Muscle of leg (tissue), 11 donors: ENCODE data around the gene RPS6KA5. TPM values are rescaled to one million over a fixed set of nuclear protein-coding genes. Genes with fewer than 3 reads are reported as not detected.

Source experiments
- DNase-seq: peaks from one replicate; pipeline ENCODE4 v3.0.0; 2013
- H3K27ac ChIP-seq: one replicate; pipeline ENCODE4 v1.5.1; 2013; ENCODE audit warnings: mild to moderate bottlenecking, low read length, control low read depth
- H3K27me3 ChIP-seq: one replicate; pipeline ENCODE4 v1.6.1; 2013; ENCODE audit warnings: low read length; ENCODE audit not compliant: control insufficient read depth, insufficient read depth
- H3K36me3 ChIP-seq: one replicate; pipeline ENCODE4 v1.6.1; 2013; ENCODE audit warnings: low read length; ENCODE audit not compliant: control insufficient read depth, insufficient read depth
- H3K4me1 ChIP-seq: one replicate; pipeline ENCODE4 v1.6.1; 2013; ENCODE audit warnings: low read length; ENCODE audit not compliant: control insufficient read depth, insufficient read depth
- H3K4me3 ChIP-seq: one replicate; pipeline ENCODE4 v1.5.1; 2013; ENCODE audit warnings: low read length, control low read depth
- H3K9me3 ChIP-seq: replicated peaks from 2 replicates; pipeline ENCODE4 v1.6.1; 2013; ENCODE audit warnings: low read depth, low read length; ENCODE audit not compliant: control insufficient read depth
- WGBS: methylation state at CpG from one replicate; pipeline ENCODE4 v1.1.5; 2013; ENCODE audit warnings: missing lambda C conversion rate; ENCODE audit not compliant: insufficient coverage; 5-methylcytosine and 5-hydroxymethylcytosine counted together
- polyA plus RNA-seq, 8 donors: library from polyadenylated mRNA; unstranded; fragments of 120-200 nt; gene quantifications; one replicate each; pipeline versions ENCODE4 v1.2.1 to v1.2.3, GENCODE V29; 2013; ENCODE audit warnings: inconsistent platforms in 1 of 8, low replicate concordance in 1 of 8; ENCODE audit not compliant: insufficient read length in 8 of 8, insufficient read depth in 1 of 8
- total RNA-seq: library from RNA; stranded (reverse); fragments of 120-200 nt; gene quantifications from one replicate; pipeline ENCODE4 v1.2.4, GENCODE V29; 2013

Gene RPS6KA5
- total and polyA plus RNA-seq, 9 donors, result 2.4 to 8.2 (median 6.7) TPM

GRCh38 chr14:90818715-90819114 lies 241.7 kb downstream of the RPS6KA5 start:
- H3K27ac ChIP-seq, result no peak overlapping the region
- DNase-seq, result no peak
- H3K4me1 ChIP-seq, result peaks cover 20% of the 10 kb centered on the region
- H3K27me3 ChIP-seq, result no peaks in the 10 kb centered on the region
- H3K4me3 ChIP-seq, result no peak overlapping the region
- 91% methylated on average over 2 of the region's 3 CpGs for WGBS
- no peaks in the 10 kb centered on the region for H3K36me3 ChIP-seq
- H3K9me3 ChIP-seq, result peaks cover under 1% of the 10 kb centered on the region

GRCh38 chr14:90816681-90817436 lies 243.6 kb downstream of the RPS6KA5 start:
- no peak overlapping the region for H3K27ac ChIP-seq
- H3K4me3 ChIP-seq, result no peak overlapping the region

GRCh38 chr14:90815822-90816662 lies 244.4 kb downstream of the RPS6KA5 start, which contains the start of gene TTC7B:
TTC7B (minus strand) TSS chr14:90816430; CDS start chr14:90816295, 135 bp downstream.
- H3K4me3 ChIP-seq, result peak within 1 kb of the TSS; percentile 78
- no peaks in the 10 kb centered on the region for H3K36me3 ChIP-seq
- WGBS, result under 1% methylated on average over 109 of the region's 111 CpGs

More at GRCh38 chr14:90816681-90817436, 243.6 kb downstream of the RPS6KA5 start:
- H3K4me1 ChIP-seq, result peaks cover 20% of the 10 kb centered on the region
- 43% methylated on average over 5 of the region's 16 CpGs for WGBS
- peak; percentile 20 for DNase-seq
- no peaks in the 10 kb centered on the region for H3K36me3 ChIP-seq
- no peaks in the 10 kb centered on the region for H3K27me3 ChIP-seq
- no peaks in the 10 kb centered on the region for H3K9me3 ChIP-seq

GRCh38 chr14:90815572-90815821 lies 244.9 kb downstream of the RPS6KA5 start:
- WGBS, result 18% methylated on average over 5 of the region's 5 CpGs
- DNase-seq, result peak; percentile 22
- H3K9me3 ChIP-seq, result no peaks in the 10 kb centered on the region
- H3K4me3 ChIP-seq, result peak overlapping the region; percentile 78
- H3K36me3 ChIP-seq, result no peaks in the 10 kb centered on the region
- peaks cover 23% of the 10 kb centered on the region for H3K4me1 ChIP-seq
- H3K27ac ChIP-seq, result no peak overlapping the region
- H3K27me3 ChIP-seq, result no peaks in the 10 kb centered on the region

More at GRCh38 chr14:90815822-90816662, 244.4 kb downstream of the RPS6KA5 start, which contains the start of gene TTC7B:
- peak; percentile 69 for DNase-seq
- Histone ChIP-seq H3K27me3 (no peaks in the 10 kb centered on the region), H3K9me3 (no peaks in the 10 kb centered on the region), H3K4me1 (peaks cover 20% of the 10 kb centered on the region), H3K27ac (no peak within 1 kb of the TSS)

GRCh38 chr14:90814806-90815571 lies 245.5 kb downstream of the RPS6KA5 start:
- 49% methylated on average over 5 of the region's 13 CpGs for WGBS
- Histone ChIP-seq H3K27ac (no peak overlapping the region), H3K9me3 (no peaks in the 10 kb centered on the region), H3K4me1 (peaks cover 27% of the 10 kb centered on the region), H3K36me3 (peaks cover 3% of the 10 kb centered on the region), H3K27me3 (no peaks in the 10 kb centered on the region), H3K4me3 (peak overlapping the region; percentile 78)
- no peak for DNase-seq

GRCh38 chr14:90813442-90813841 lies 247.0 kb downstream of the RPS6KA5 start:
- H3K36me3 ChIP-seq, result peaks cover 3% of the 10 kb centered on the region
- no CpG with 5 or more reads among the region's 5 CpGs for WGBS
- H3K9me3 ChIP-seq, result no peaks in the 10 kb centered on the region
- no peak overlapping the region for H3K4me3 ChIP-seq
- H3K27ac ChIP-seq, result no peak overlapping the region
- peaks cover 34% of the 10 kb centered on the region for H3K4me1 ChIP-seq
- DNase-seq, result no peak
- H3K27me3 ChIP-seq, result no peaks in the 10 kb centered on the region

GRCh38 chr14:90812109-90812508 lies 248.3 kb downstream of the RPS6KA5 start:
- WGBS, result 95% methylated on average over 2 of the region's 5 CpGs
- Histone ChIP-seq H3K27ac (no peak overlapping the region), H3K36me3 (peaks cover 3% of the 10 kb centered on the region), H3K9me3 (no peaks in the 10 kb centered on the region), H3K4me3 (no peak overlapping the region), H3K4me1 (peaks cover 36% of the 10 kb centered on the region), H3K27me3 (no peaks in the 10 kb centered on the region)
- DNase-seq, result no peak

- H3K27me3 ChIP-seq, result no peaks in the 10 kb centered on the region
- H3K27ac ChIP-seq, result no peak overlapping the region
- DNase-seq, result no peak
- H3K4me3 ChIP-seq, result no peak overlapping the region
- peaks cover 3% of the 10 kb centered on the region for H3K36me3 ChIP-seq
- no peaks in the 10 kb centered on the region for H3K9me3 ChIP-seq
- H3K4me1 ChIP-seq, result peaks cover 33% of the 10 kb centered on the region
- 91% methylated on average over 7 of the region's 10 CpGs for WGBS
These were observed 248.8 kb downstream of the RPS6KA5 start for GRCh38 chr14:90811641-90812040.

GRCh38 chr14:90810806-90811205 lies 249.6 kb downstream of the RPS6KA5 start:
- Histone ChIP-seq H3K4me3 (no peak overlapping the region), H3K4me1 (peaks cover 36% of the 10 kb centered on the region), H3K36me3 (peaks cover 3% of the 10 kb centered on the region), H3K27ac (no peak overlapping the region), H3K27me3 (no peaks in the 10 kb centered on the region), H3K9me3 (no peaks in the 10 kb centered on the region)
- 83% methylated on average over 2 of the region's 5 CpGs for WGBS
- no peak for DNase-seq
